HG03571 (cell line): Measurements from ENCODE around the gene STK35.

Experiments
- ATAC-seq: cut with Tn5 transposase; IDR thresholded peaks from one replicate; pipeline ENCODE4 v1.9.1; 2021; ENCODE audit not compliant: unreplicated experiment

STK35 gene

GRCh38 chr20:2133318-2134183 lies 31.9 kb downstream of the STK35 start:
- no peak for ATAC-seq

- ATAC-seq, result no peak
Observed at GRCh38 chr20:2135013-2135412, 33.4 kb downstream of the STK35 start.

- no peak for ATAC-seq
Observed at GRCh38 chr20:2136275-2136674, 34.6 kb downstream of the STK35 start.

- ATAC-seq, result no peak
Observed at GRCh38 chr20:2137552-2138201, 36.0 kb downstream of the STK35 start.

GRCh38 chr20:2138396-2138795 lies 36.8 kb downstream of the STK35 start:
- ATAC-seq, result no peak

GRCh38 chr20:2139250-2139649 lies 37.6 kb downstream of the STK35 start:
- ATAC-seq, result no peak

- ATAC-seq, result no peak
Observed at GRCh38 chr20:2139736-2140135, 38.1 kb downstream of the STK35 start.

- no peak for ATAC-seq
Observed at GRCh38 chr20:2140561-2140960, 38.9 kb downstream of the STK35 start.

GRCh38 chr20:2141600-2142575 lies 40.3 kb downstream of the STK35 start:
- no peak for ATAC-seq

- ATAC-seq, result no peak
Observed at GRCh38 chr20:2142649-2143048, 41.0 kb downstream of the STK35 start.

GRCh38 chr20:2143594-2143993 lies 42.0 kb downstream of the STK35 start:
- ATAC-seq, result no peak

- no peak for ATAC-seq
Observed at GRCh38 chr20:2144850-2145249, 43.2 kb downstream of the STK35 start.

- no peak for ATAC-seq
Observed at GRCh38 chr20:2145376-2145775, 43.7 kb downstream of the STK35 start.

- no peak for ATAC-seq
Observed at GRCh38 chr20:2146080-2146867, 44.6 kb downstream of the STK35 start.

- ATAC-seq, result no peak
Observed at GRCh38 chr20:2149507-2149906, 47.9 kb downstream of the STK35 start.

- ATAC-seq, result no peak
Observed at GRCh38 chr20:2150660-2151059, 49.0 kb downstream of the STK35 start.

GRCh38 chr20:2151858-2152281 lies 50.2 kb downstream of the STK35 start:
- ATAC-seq, result no peak

GRCh38 chr20:2152317-2152716 lies 50.7 kb downstream of the STK35 start:
- no peak for ATAC-seq

GRCh38 chr20:2153326-2153725 lies 51.7 kb downstream of the STK35 start:
- no peak for ATAC-seq

GRCh38 chr20:2156224-2156623 lies 54.6 kb downstream of the STK35 start:
- no peak for ATAC-seq
